Fibroblast of skin of back (primary cell): ENCODE measurements around the gene NDEL1. TPM values are rescaled to one million over a fixed set of nuclear protein-coding genes. Genes with fewer than 3 reads are reported as not detected.
A peak's percentile ranks its signal among the peaks of the same experiment; 100 is the strongest.
"Not testable (repeated sequence)": the region's sequence is repeated elsewhere in the genome, so short reads cannot be mapped to it uniquely, and the experiment has no call there.

ENCODE experiments used
- DNase-seq: peaks from one replicate; pipeline ENCODE4 v3.0.0-alpha.2; 2013
- polyA plus RNA-seq, 2 experiments: library from polyadenylated mRNA; unstranded; fragments of 120-200 nt; gene quantifications; one replicate each; pipeline ENCODE4 v1.2.1, GENCODE V29; 2013; ENCODE audit not compliant: insufficient read length in 2 of 2

Gene NDEL1, protein sequence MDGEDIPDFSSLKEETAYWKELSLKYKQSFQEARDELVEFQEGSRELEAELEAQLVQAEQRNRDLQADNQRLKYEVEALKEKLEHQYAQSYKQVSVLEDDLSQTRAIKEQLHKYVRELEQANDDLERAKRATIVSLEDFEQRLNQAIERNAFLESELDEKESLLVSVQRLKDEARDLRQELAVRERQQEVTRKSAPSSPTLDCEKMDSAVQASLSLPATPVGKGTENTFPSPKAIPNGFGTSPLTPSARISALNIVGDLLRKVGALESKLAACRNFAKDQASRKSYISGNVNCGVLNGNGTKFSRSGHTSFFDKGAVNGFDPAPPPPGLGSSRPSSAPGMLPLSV
- 76.6 TPM for polyA plus RNA-seq (2013, experiment 1 of 2; ENCODE audit: insufficient read length)
- 81.8 TPM for polyA plus RNA-seq (2013, experiment 2 of 2; ENCODE audit: insufficient read length)

DNA sequence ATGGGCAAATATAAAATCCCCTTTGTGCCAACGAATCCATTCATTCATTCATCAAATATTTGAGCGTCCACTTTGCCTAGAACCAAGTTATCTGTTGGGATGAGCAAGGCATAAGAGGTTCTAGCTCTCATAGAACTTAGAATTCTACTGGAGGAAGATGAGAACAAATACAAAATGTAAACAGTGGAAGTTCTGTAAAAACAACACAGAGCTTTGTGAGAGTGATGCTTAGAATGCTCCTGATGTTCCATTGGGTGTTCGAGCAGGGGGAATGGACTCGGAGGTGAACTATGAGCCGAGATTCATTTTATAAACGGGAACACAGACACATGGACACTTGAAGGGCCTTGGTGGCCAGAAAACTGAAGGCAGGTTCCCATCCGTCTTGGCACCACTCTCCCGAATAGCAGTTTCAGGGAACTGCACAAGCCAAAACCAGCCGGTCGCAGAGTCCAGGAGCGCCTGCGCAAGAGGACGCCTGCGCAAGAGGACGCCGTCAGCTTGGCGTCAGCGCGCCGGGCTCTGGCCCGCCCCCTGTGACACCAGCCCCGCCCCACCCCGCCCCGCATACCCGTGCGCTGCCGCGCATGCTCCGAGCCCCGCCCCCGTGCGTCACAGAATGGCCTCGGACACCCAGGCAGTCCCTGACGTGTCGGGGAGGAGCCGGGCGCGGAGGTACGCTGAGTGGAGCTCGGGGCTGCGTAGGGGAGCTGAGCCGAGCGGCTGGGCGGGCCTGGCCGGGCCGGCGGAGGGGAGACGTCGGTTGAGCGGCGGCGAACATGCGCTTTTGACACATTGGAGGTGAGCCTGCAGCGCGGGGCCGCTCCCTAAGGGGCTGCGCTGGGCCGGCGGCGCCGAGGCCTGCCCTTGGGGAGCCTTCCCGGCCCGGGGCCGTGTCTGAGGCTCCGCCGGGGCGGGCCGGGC is at the start of gene NDEL1:
TSS of gene NDEL1 (plus strand) at position 640 of the 924 bp plus-strand sequence. CDS start 8,388 bp downstream, outside the sequence.
- peak; percentile 98 for DNase-seq

DNA sequence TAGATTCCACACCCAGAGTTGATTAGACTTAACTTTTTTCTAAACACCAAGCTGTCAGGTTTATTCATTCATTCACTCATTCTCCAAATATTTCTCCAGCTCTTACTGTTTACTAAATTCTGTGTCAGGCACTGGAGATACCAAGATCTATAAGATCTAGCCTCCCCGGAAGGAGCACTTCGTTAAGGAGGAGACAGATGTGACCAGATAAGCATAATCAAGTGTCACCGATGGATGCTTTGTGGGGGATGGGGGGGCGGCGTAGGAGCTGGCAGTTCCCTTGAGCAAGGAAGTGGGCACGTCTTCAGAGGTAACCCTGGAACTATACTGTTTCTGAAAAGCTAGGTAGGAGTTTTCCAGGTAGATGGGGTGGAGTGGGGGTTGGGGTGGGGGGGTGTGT is 48.8 kb upstream of the NDEL1 start:
- DNase-seq: no peak

DNA sequence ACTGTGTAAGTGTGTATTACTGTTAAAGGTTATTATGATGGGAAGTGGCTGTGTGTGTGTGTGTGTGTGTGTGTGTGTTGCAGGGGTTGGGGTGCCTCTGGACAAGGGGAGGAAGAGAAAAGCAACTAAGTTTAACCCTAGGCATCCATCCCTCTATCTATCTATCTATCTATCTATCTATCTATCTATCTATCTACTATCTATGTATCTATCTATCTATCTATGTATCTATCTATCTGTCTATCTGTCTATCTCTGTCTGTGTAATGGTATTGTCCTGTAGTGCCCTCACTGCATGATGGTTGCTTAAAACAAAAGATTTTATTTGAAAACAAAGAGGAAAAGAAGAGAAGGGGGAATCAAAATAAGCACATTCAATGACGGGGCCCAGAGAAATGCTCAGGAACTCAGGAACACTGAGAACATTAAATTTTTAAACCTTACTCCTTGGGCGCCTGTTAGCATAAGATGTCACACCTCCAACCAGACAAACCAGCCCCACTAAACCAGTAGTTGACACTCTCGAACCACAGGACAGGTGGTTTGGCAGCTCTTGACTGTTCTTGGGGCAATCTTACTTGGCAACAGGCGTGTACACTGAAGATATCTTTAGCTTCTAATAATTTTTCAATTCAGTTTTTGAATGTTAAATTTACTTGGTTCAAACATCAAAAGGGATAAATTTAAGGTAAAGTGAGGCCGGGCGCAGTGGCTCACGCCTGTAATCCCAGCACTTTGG is 47.6 kb upstream of the NDEL1 start:
- DNase-seq: no peak

DNA sequence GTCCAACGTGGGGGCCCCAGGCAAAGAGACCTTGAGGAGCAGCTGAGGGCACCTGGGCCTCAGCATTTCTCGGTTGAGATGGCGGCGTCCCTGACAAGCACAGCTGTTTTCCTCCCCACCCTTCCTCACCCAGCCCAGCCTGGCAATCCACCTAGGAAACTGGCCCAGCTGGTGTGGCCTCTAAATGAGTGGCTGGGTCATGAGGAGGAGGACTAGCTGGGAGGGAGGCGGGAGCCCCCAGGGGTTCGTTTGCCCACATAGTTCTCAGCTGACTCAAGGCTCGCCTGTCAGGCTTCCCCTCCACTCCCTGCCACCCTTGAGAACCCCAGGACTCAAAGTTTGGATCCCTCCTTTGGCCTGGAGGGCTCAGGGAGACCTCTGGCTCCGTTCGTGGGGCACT is 44.0 kb upstream of the NDEL1 start:
- DNase-seq: peak; percentile 54

DNA sequence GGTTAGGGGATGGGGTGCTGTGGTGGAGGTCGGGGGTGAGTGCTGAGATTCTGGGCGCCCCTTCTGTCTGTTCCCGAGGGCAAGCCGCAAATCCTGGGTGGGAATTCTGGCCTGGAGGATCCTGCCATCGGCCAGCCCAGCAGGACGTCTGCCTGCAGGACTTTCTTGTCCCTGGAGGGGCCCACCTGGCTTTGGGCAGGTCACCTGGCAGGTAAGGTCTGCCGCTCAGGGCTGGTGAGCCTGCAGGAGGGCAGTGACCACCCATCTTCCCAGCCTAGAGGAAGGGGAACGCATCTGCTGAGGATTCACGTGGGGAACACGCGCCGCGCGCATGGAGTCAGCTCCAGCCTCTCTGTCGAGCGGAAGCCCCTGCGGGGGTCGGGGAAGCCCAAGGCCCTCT is 43.4 kb upstream of the NDEL1 start:
- no peak for DNase-seq

DNA sequence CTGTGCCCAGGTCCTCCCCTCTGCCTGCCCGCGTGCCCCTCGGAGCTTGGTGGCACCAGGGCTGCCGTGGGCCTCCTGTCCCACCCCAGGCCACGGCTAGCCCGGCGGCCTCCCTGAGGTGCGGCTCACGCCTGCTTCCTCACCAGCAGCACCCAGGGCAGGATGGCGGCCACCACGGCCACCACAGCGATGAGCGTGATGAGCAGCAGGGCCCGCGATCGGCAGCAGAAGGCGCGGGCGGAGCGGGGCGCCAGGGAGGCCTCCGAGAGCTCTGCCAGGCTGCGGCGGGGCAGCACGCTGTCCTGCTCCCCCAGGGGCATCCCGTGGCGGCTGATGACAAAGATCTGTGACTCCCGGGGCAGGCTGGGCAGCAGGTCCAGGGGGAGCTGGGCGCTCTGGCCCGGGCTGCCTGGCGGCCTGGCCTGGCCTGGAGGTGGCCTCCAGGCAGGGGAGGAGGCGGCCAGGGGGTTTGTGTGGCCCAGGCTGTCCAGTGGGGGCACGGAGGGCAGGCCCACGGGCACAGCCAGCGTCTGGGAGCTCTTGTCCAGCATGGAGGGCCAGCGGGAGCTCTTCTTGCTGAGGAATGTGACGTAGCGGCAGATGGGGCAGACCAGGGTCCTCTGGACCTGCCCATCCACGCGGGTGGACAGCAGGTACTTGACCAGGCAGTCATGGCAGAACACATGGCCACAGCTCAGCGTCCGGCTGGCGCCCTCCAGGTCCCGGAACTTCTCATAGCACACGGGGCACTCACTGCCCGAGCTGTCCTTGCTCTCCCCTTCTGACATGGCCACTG is 42.8 kb upstream of the NDEL1 start:
- no peak for DNase-seq

DNA sequence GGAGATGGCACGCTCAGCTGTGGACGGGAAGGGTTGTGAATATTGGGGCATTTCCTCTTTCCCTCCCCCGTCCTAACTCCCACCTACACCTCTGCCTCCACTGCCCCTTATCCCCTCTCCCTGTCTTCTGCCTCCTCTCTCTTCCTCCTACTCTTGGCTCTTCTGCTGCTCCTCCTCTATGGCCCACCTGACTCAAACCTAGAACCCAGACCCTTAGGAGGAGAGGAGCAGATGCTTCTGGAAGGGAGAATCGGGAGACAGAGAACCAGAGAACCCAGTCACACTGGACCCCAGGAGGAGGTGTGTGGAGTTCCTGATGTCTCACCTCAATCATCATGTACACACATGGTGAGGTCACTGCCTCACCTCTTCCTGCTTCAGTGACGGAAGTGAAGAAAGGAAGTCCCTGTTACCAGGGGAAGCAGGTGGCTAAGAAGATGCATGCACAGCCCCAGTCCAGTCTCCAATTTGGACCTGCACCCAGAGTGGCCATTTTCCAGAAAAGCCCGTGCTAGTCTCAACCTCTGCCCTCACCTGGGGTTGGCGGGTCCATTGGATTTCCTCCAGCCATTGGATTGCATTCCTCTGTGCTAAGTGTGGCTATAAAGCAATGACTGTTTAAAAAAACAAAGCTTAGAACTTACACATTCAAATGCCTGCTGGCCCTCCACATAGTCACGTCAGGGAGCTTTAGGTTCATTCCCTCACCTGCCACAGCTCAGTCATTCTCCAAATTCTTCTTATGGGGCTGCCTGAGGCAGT is 42.0 kb upstream of the NDEL1 start:
- peak; percentile 33 for DNase-seq

DNA sequence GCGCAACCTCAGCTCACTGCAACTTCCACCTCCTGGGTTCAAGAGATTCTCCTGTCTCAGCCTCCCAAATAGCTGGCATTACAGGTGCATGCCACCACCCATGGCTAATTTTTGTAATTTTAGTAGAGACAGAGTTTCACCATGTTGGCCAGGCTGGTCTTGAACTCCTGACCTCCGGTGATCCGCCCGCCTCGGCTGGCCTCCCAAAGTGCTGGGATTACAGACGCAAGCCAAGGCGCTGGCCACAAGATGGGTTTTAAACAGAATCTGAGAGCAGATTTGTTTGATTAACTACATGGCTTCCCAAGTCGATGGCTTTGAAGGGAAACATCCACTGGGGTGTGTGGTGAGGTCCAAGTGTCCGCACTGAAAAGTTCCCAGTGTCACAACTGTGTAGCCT is 41.2 kb upstream of the NDEL1 start:
- not testable (repeated sequence) for DNase-seq

DNA sequence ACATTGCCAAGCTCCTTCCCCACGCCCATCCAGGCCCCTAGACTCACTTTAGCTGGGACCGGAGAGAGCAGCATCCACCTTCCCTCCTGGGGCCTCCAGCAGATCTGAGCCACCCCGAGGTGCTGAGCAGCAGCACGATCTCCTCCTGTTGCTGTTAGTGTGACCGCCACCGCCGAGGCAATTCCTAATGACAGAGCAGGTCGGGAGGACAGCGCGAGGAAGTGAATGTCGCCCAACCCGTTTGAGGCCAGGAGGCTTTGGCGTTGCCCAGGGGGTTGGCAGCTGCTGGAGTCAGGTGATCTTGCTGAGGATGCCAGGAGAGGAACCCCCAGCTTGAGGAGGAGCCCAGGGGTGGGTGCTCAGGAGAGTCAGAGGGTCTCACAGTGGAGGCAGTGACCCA is 38.0 kb upstream of the NDEL1 start, which contains the start of gene RNF222:
TSS of gene RNF222 (minus strand) at position 192 of the 400 bp plus-strand sequence. CDS start 4,366 bp downstream, outside the sequence.
- DNase-seq: no peak

DNA sequence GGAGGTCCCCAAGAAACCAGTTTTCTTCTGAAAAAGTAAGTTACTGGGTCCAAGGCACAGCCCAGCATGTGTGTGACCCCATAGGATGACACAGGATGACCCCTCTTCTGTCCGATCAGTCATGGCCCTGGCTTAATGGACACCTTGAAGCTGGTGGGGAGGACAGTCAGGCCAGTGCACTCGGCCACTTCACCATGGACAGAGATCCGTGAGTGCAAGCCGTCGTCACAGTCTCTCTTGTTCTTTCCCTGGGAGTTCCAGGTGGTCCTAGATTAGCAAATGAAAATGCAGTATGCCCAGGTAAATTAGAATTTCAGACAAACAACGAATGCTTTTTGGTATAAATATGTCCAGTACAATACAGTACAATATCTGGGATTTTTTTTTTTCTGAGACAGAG is 36.7 kb upstream of the NDEL1 start:
- no peak for DNase-seq

DNA sequence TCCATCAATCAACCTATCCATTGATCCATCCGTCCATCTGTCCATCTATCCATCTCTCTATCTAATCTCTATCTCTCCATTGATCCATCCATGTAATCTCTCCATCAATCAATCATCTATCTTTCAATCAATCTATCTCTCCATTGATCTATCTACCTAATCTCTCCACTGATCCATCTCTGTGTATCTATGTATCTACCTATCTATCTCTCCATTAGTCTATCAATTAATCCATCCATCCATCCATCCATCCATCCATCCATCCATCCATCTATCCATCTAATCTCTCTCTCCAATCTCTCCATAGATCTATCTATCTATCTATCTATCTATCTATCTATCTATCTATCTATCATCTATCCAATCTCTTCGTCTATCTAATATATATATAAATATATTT is 34.6 kb upstream of the NDEL1 start:
- DNase-seq: no peak

DNA sequence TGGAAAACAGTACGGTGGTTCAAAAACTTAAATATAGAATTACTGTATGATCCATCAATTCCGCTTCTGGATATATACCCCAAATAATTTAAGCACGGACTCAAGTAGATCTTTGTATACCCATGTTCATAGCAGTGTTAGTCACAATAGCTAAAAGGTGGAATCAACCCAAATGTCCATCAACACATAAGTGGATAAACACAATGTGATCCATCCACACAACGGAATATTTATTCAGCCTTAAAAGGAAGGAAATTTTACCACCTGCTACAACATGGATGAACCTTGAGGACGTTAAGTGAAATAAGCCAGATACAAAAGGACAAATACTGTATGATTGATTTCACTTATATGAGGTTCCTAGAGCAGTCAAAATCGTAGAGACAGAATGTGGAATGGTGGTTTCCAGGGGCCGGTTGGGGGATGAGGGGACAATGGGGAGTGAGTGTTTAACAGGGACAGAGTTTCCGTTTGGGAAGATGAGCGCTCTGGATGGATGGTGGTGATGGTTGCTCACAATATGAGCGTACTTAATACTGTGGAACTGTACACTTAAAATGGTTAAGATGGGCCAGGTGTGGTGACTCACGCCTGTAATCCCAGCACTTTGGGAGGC is 32.7 kb upstream of the NDEL1 start:
- DNase-seq: no peak

DNA sequence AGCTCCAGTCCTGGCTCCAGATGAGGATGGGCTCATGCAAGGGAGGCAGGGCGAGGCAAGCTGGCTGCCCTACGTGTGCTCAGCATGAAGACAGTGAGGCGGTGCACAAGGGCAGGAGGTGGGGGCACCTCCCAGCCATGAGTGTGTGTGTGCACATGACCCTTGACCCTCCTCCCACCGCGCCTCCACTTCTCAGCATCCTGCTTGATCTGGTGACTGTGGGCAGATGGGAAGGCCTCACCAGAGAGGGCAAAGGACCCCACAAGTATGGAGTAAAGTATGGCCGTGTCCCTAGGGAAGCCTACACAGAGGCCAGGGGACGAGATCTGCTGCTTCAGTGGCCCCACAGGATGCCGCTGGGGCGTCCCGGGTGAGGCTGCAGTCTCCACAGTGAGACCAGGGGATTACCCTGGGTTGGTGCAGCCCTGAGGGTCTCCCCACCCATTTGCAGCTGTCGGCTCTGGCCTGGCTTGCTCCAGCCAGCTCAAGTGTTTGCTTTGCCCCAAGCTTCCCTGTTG is 30.1 kb upstream of the NDEL1 start:
- no peak for DNase-seq

DNA sequence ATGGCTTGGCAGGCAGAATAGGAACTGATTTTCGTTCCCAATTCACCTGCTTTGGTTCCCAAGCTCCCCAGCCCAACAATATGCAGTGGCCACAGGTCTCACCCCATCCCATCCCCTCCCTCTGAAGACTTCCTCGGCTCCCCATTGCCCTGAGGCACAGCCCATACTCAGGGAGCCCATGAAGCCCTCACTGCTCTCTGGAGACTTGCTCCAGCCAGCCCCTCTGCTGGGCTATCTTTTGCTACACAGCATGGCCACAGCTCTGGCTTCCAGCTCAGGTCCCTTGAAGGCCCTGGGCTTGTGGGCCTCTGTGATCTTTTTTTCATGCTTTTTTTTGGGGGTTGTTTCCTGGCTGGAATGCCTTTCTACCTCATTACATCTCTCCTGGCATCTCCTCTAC is 29.5 kb upstream of the NDEL1 start:
- DNase-seq: no peak

DNA sequence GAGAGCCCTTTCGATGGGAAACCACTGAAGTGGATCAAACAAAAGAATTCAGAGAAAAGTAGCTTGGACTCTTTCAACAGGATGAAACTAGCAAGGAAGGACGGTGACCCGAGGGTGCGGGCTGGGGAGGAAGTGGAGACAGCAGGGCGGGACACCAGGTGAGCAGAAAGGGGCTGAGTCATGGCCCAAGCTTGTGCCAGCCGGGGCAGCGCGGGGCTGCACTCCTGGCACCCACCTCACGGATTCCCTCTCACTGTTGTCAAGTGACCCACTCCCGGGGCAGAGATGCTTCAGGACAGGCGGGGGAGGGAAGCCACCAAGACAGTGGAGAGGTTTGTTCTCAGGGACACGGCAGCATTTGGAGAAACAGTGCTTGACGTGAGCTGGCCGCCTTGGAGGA is 27.3 kb upstream of the NDEL1 start:
- no peak for DNase-seq

DNA sequence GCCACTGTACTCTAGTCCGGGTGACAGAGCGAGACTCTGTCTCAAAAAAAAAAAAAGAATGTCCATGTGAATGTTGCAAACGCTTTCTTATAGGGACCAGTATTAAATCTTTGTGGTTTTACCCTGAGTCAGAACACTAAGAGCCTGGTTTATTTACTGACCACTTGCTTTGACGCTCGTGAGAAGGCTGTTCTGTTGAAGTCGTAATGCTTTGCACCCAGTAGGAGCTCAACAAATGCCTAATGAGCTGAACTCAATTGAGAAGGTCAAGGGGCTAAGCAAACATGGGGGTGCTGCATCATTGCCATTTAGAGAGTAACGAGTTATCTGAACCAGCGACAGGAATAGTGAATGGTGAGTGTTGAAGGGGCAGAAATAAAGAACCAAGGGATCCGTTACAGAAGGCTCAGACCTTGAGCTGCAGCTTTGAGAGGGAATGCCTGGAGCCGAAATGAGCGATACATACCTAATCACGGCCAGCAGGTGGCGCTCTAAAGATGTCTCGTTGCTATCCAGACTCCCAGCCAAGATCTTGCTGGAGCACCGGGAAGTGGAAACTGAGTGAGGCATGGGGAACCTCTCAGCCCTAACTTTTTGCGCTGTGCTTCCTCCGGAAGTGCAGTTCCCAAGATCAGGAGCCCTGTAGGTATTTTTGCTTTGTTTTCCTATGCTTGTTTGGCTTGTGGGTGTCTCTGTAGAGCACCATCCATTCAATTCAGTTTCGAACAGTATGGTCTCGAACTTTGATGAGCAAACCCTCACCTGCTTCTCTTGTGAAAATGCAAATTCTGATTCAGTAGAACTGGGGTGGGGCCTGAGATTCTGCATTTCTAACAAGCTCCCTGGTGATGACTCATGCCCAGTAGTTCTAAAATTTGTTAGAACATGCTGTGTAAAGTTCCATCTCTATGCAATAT is 25.5 kb upstream of the NDEL1 start:
- DNase-seq: peak; percentile 80

DNA sequence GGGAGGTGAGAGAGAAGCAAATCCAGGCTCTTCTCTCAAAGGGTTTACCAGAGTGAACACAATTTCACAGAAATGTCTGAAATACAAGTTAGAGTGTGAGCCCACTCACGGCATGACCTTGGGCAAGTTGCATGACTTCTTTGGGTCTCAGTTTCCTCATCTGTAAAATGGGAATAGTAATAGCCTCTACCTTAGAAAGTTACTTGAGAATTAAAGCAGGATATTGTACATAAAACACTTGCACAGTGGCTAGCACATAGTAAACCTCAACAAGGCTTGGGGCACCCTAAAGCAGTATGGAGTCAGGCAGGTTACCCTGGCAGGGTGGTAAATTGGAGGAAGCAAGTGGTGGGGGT is 24.8 kb upstream of the NDEL1 start:
- DNase-seq: no peak

DNA sequence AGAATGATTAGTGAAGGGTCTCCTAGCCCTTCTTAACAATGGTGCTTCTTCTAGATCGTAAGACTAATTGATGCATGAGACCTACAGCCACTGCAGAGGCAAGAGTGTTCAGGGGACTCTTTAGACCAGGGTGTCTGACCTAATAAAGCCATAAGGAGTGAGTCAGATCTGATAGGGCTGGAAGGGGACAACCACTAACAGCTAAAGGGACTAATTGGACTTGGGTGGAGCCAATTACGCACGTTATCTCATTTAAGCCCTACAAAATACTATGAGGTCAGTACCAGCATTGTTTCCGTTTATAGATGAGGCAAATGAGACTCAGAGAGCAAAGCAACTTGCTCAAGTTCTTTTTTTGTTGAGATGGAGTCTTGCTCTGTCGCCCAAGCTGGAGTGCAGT is 23.6 kb upstream of the NDEL1 start:
- no peak for DNase-seq

DNA sequence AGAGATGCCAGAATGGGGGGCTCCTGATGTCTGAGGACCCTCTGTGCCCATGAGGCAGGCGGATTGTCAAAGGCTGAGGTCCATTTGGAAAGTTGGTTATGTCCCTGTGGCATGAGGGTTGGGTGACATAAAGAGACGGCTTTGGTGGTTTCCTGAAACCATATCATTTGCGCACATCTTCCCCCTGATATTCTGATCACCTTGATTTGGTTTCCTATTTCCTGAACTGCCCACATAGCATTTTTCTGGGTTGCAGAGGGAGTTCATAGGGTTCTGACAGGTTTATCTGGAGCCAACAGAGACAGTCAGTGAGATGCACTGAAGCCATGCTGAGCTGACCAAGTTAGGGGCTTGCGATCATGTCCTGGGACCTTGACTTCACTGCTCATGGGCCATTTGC is 22.4 kb upstream of the NDEL1 start:
- DNase-seq: no peak
